HCT116 (cell line): ENCODE results near the gene ZNF552. TPM values are rescaled to one million over a fixed set of nuclear protein-coding genes. Genes with fewer than 3 reads are reported as not detected.
"Not testable (repeated sequence)": the region's sequence is repeated elsewhere in the genome, so short reads cannot be mapped to it uniquely, and the experiment has no call there.

ENCODE experiments used
- ATAC-seq: fragments of 200-7000 bp; cut with Tn5 transposase; 2 replicates; pipeline ENCODE4 v1.9.1; 2020; ENCODE audit warnings: mild to moderate bottlenecking, moderate library complexity
- BruUV-seq: library from RNA; stranded (reverse); fragments of 400-500 nt; replicated peaks from 2 replicates; lab custom pipeline; 2021; lab: Mats Ljungman, UMichigan
- CTCF ChIA-PET: fragments of 300-600 bp; sonication (Branson Sonifier 250); formaldehyde crosslinking; loops from one replicate; lab custom pipeline; 2021; ENCODE audit warnings: antibody characterized with exemption; lab: Charles Lee
- POLR2A ChIA-PET: fragments of 300-600, 350-600 bp; sonication (Branson Sonifier 250); formaldehyde crosslinking; loops from one replicate; lab custom pipeline; 2021; ENCODE audit warnings: antibody characterized with exemption; lab: Charles Lee
- RAD21 ChIA-PET, 2 experiments: fragments of 300-600 bp; sonication (Branson Sonifier 250); formaldehyde crosslinking; loops; one replicate each; lab custom pipeline; 2023; ENCODE audit warnings: low total read pairs in 2 of 2; ENCODE audit not compliant: uncharacterized antibody in 2 of 2, unreplicated experiment in 2 of 2, low non-redundant PET in 1 of 2; lab: Charles Lee
- DNase-seq: peaks from one replicate; pipeline ENCODE4 v3.0.0-alpha.2; 2010; ENCODE audit warnings: low read depth, low spot score
- H2AFZ ChIP-seq: fragments of 200-600 bp; shearing (Covaris generic), sonication (generic); 2 replicates; pipeline ENCODE4 v1.6.1; 2017; ENCODE audit warnings: low read depth, mixed run types, mixed read lengths, antibody characterized with exemption, low read length; ENCODE audit not compliant: poor library complexity, severe bottlenecking
- H3K27ac ChIP-seq: 2 replicates; pipeline ENCODE4 v1.5.1; 2012; ENCODE audit warnings: low read depth, low read length
- H3K27me3 ChIP-seq: fragments of 200-600 bp; sonication (generic); 2 replicates; pipeline ENCODE4 v1.6.1; 2016; ENCODE audit warnings: mixed run types, low read length, mixed read lengths; ENCODE audit not compliant: insufficient read depth
- H3K36me3 ChIP-seq, 2 experiments: fragments of 200-500 bp in 1 of 2; fragments of 200-600 bp in 1 of 2; sonication (Bioruptor generic) in 1 of 2; sonication (generic) in 1 of 2; 2 replicates each; pipeline versions ENCODE4 v1.5.1 to v1.6.1; 2014 to 2016; ENCODE audit warnings: low read length in 2 of 2, inconsistent platforms in 1 of 2, mixed read lengths in 1 of 2, mixed run types in 1 of 2; ENCODE audit not compliant: insufficient read depth in 2 of 2, control insufficient read depth in 1 of 2
- H3K4me1 ChIP-seq, 2 experiments: fragments of 200-600 bp in 1 of 2; sonication (generic) in 1 of 2; 2 replicates each; pipeline versions ENCODE4 v1.5.1 to v1.6.1; 2012 to 2017; ENCODE audit warnings: low read length in 2 of 2, inconsistent platforms in 1 of 2, mild to moderate bottlenecking in 1 of 2, mixed read lengths in 1 of 2, mixed run types in 1 of 2, moderate library complexity in 1 of 2; ENCODE audit not compliant: insufficient read depth in 2 of 2, control insufficient read depth in 1 of 2
- H3K4me2 ChIP-seq: fragments of 200-600 bp; sonication (generic); 2 replicates; pipeline ENCODE4 v1.6.1; 2017; ENCODE audit warnings: mixed run types, low read length, mixed read lengths
- H3K4me3 ChIP-seq, 2 experiments: fragments of 200-600 bp in 1 of 2; sonication (generic) in 1 of 2; replicated peaks in 1 of 2; 2 replicates each; pipeline ENCODE4 v1.5.1; 2011 to 2016; ENCODE audit warnings: low read length in 2 of 2, control low read depth in 1 of 2, low read depth in 1 of 2, mild to moderate bottlenecking in 1 of 2, mixed read lengths in 1 of 2, mixed run types in 1 of 2
- H3K79me2 ChIP-seq: fragments of 200-600 bp; sonication (generic); 2 replicates; pipeline ENCODE4 v1.6.1; 2017; ENCODE audit warnings: mild to moderate bottlenecking, mixed run types, low read length, moderate library complexity, mixed read lengths; ENCODE audit not compliant: insufficient read depth
- H3K9ac ChIP-seq: fragments of 200-600 bp; sonication (generic); 2 replicates; pipeline ENCODE4 v1.6.1; 2016; ENCODE audit warnings: low read length, mixed read lengths
- H3K9me2 ChIP-seq: fragments of 200-600 bp; sonication (generic), shearing (Covaris generic); 2 replicates; pipeline ENCODE4 v1.6.1; 2017; ENCODE audit warnings: mixed run types, mild to moderate bottlenecking, moderate library complexity; ENCODE audit not compliant: insufficient read depth
- H3K9me3 ChIP-seq, 2 experiments: fragments of 200-500 bp in 1 of 2; fragments of 200-600 bp in 1 of 2; sonication (Bioruptor generic) in 1 of 2; sonication (generic) in 1 of 2; 2 replicates each; pipeline ENCODE4 v1.6.1; 2014 to 2017; ENCODE audit warnings: low read length in 2 of 2, mixed read lengths in 2 of 2, inconsistent platforms in 1 of 2, low read depth in 1 of 2, mild to moderate bottlenecking in 1 of 2, mixed run types in 1 of 2, moderate library complexity in 1 of 2; ENCODE audit not compliant: control insufficient read depth in 1 of 2, insufficient read depth in 1 of 2
- H4K20me1 ChIP-seq: fragments of 200-600 bp; sonication (generic), shearing (Covaris generic); 2 replicates; pipeline ENCODE4 v1.6.1; 2017; ENCODE audit warnings: mixed run types, mild to moderate bottlenecking, moderate library complexity; ENCODE audit not compliant: insufficient read depth
- ATF3 ChIP-seq: IDR thresholded peaks from 2 replicates; pipeline ENCODE4 v1.6.1; 2012
- CEBPB ChIP-seq: IDR thresholded peaks from 2 replicates; pipeline ENCODE4 v1.6.1; 2012; ENCODE audit warnings: low read depth
- EGR1 ChIP-seq: IDR thresholded peaks from 2 replicates; pipeline ENCODE4 v1.6.1; 2012; ENCODE audit warnings: low read depth
- EZH2 ChIP-seq: fragments of 200-600 bp; sonication (generic); IDR thresholded peaks from 2 replicates; pipeline ENCODE4 v1.6.1; 2017; ENCODE audit warnings: antibody characterized with exemption, mixed run types
- MAX ChIP-seq: IDR thresholded peaks from 2 replicates; pipeline ENCODE4 v1.6.1; 2012
- POLR2A ChIP-seq: IDR thresholded peaks from 2 replicates; pipeline ENCODE4 v1.7.0; 2011; ENCODE audit warnings: borderline replicate concordance; ENCODE audit not compliant: insufficient read depth, insufficient read length; ENCODE audit errors: extremely low read depth
- POLR2AphosphoS5 ChIP-seq: IDR thresholded peaks from 2 replicates; pipeline ENCODE4 v1.6.1; 2011; ENCODE audit warnings: mild to moderate bottlenecking, low read depth, low read length, moderate library complexity
- RAD21 ChIP-seq: IDR thresholded peaks from 2 replicates; pipeline ENCODE4 v1.6.1; 2012; ENCODE audit warnings: low read depth, mild to moderate bottlenecking
- SP1 ChIP-seq: IDR thresholded peaks from 2 replicates; pipeline ENCODE4 v1.6.1; 2012; ENCODE audit warnings: low read depth
- TCF7L2 ChIP-seq: IDR thresholded peaks from 2 replicates; pipeline ENCODE4 v1.7.0; 2011; ENCODE audit warnings: borderline replicate concordance, inconsistent platforms; ENCODE audit not compliant: insufficient read depth, insufficient read length; ENCODE audit errors: extremely low read depth
- YY1 ChIP-seq: IDR thresholded peaks from 2 replicates; pipeline ENCODE4 v1.6.1; 2011; ENCODE audit warnings: low read length, low read depth, moderate library complexity, mild to moderate bottlenecking; ENCODE audit not compliant: insufficient replicate concordance; ENCODE audit errors: extremely low read depth
- ZFX ChIP-seq: fragments of 450-650 bp; IDR thresholded peaks from 2 replicates; pipeline ENCODE4 v1.6.1; 2017
- intact Hi-C: fragments of 100-400 bp; cut with micrococcal nuclease; formaldehyde crosslinking; loops from 2 replicates; pipeline ENCODE4 v1.10.0; 2022
- total RNA-seq: library from RNA; stranded (reverse); gene quantifications from one replicate; pipeline ENCODE4 v1.2.1, GENCODE V29; 2021; ENCODE audit not compliant: unreplicated experiment

ZNF552 gene
- total RNA-seq, 1 experiment from 2014 or later, result 7.1 TPM

GRCh38 chr19:57825511-57825910 is 10.8 kb upstream of the ZNF552 start:
- no peak overlapping the region for H2AFZ ChIP-seq
- no peak for TF ChIP-seq TCF7L2
- TF ChIP-seq ZFX, result no peak
- TF ChIP-seq EZH2, result no peak
- no peak for TF ChIP-seq ATF3
- no peak for TF ChIP-seq CEBPB
- TF ChIP-seq EGR1, result no peak
- no peak for TF ChIP-seq POLR2A
- no peak for TF ChIP-seq SP1
- TF ChIP-seq MAX, result no peak
- no peak for TF ChIP-seq POLR2AphosphoS5
- no peak for TF ChIP-seq RAD21
- TF ChIP-seq YY1, result no peak
- no peak overlapping the region for H3K9ac ChIP-seq
- no peaks in the 10 kb centered on the region for H3K9me2 ChIP-seq
- CTCF ChIA-PET, result no interaction called here
- no peak overlapping the region for H3K27ac ChIP-seq
- no TSS peak for BruUV-seq
- POLR2A ChIA-PET, result no interaction called here
- intact Hi-C loops, result no loop called here
- H3K4me3 ChIP-seq, result no peak overlapping the region
- H3K4me2 ChIP-seq, result no peak overlapping the region
- peaks cover 3 to 20% of the 10 kb centered on the region in 2 experiments; a peak in 1 of 4 replicates for H3K36me3 ChIP-seq
- ATAC-seq (no peak), DNase-seq (no peak)
- peaks cover 97% of the 10 kb centered on the region for H3K79me2 ChIP-seq
- H4K20me1 ChIP-seq, result peaks cover 10% of the 10 kb centered on the region; the same call in 1 of the 2 replicates
- H3K4me1 ChIP-seq, result peaks cover 0 to 12% of the 10 kb centered on the region in 2 experiments; a peak in 2 of 4 replicates
- RAD21 ChIA-PET, result no interaction called here
- no peaks in the 10 kb centered on the region for H3K27me3 ChIP-seq
- H3K9me3 ChIP-seq, result no peaks in the 10 kb centered on the region

GRCh38 chr19:57823608-57824007 is 8.9 kb upstream of the ZNF552 start:
- H3K4me2 ChIP-seq, H3K9ac ChIP-seq, BruUV-seq, H3K27ac ChIP-seq, DNase-seq, intact Hi-C loops, RAD21 ChIA-PET, H4K20me1 ChIP-seq, H3K4me3 ChIP-seq, H3K27me3 ChIP-seq, CTCF ChIA-PET, POLR2A ChIA-PET, H3K9me3 ChIP-seq, H3K9me2 ChIP-seq, H2AFZ ChIP-seq, ATAC-seq: not testable (repeated sequence)
- Histone ChIP-seq H3K36me3 (peaks cover 3 to 20% of the 10 kb centered on the region in 2 experiments; a peak in 2 of 4 replicates), H3K79me2 (peaks cover 91% of the 10 kb centered on the region), H3K4me1 (peaks cover 0 to 12% of the 10 kb centered on the region in 2 experiments; a peak in 3 of 4 replicates)

GRCh38 chr19:57823155-57823554 is 8.4 kb upstream of the ZNF552 start:
- H3K9me3 ChIP-seq, H3K4me3 ChIP-seq, CTCF ChIA-PET, H3K27ac ChIP-seq, H2AFZ ChIP-seq, ATAC-seq, intact Hi-C loops, DNase-seq, H3K27me3 ChIP-seq, RAD21 ChIA-PET, H3K9ac ChIP-seq, POLR2A ChIA-PET, H3K4me2 ChIP-seq, H4K20me1 ChIP-seq, BruUV-seq, H3K9me2 ChIP-seq: not testable (repeated sequence)
- Histone ChIP-seq H3K79me2 (peaks cover 86% of the 10 kb centered on the region), H3K4me1 (peaks cover 0 to 14% of the 10 kb centered on the region in 2 experiments; a peak in 3 of 4 replicates), H3K36me3 (peaks cover 3 to 20% of the 10 kb centered on the region in 2 experiments; a peak in 2 of 4 replicates)
